ENCODE measurements around the gene NRARP. TPM values are rescaled to one million over a fixed set of nuclear protein-coding genes. Genes with fewer than 3 reads are reported as not detected.
A peak's percentile ranks its signal among the peaks of the same experiment; 100 is the strongest.

The NRARP gene
- polyA plus RNA-seq, 1 donor = 5.1 TPM

- no peak for DNase-seq
These were observed 23.9 kb downstream of the NRARP start for GRCh38 chr9:137278061-137278701.

GRCh38 chr9:137277329-137278041 lies 24.6 kb downstream of the NRARP start, which contains the start of gene TOR4A:
Gene TOR4A, plus strand, starts transcription at chr9:137277726. Its CDS starts 964 bp downstream, at chr9:137278690.
- DNase-seq = no peak

GRCh38 chr9:137276473-137277328 lies 25.4 kb downstream of the NRARP start:
- peak; percentile 80 for DNase-seq

DNA sequence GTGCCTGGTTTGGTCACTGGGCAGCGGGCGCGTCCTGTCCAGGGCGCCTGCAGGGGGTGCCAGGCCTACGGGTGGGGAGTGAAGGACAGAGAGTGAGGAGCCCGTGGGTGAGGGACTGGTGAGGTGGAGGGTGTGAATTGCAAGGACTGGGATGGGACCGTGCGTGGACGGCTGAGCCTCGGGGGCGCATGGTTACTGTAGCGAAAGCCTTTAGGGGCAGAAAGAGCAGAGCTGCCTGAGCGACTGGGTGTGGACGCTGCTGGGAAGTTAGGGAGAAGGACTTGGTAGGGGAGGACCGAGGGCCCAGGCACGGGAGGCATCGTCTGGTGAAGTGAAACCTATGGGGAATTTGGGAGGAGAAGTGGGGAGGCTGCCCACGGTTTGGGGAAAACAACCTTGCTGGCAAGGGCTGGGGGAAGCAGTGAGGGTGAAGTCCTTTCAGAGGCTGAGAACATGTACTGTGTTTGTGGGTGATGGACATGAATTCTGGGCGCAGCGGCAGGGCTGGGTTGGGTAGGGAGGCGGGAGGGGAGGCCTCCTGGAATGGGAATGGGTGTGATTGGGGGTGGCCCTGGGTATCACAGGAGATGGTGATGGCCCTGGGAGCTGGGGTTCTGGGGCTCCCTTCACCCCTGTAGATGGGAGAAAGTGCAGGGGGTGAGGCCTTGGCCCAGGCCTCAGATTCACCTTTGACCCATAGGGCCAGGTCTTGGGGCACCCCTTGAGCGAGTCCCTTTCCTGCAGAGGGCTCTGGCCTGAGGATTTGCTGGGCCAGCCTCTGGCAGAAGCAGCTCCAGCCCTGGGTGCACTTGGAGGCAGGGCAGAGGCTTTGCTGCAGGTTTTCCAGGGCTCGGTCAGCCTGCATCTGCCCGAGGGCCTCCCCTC lies 26.2 kb downstream of the NRARP start:
- DNase-seq = no peak

- DNase-seq = no peak
These were observed 26.9 kb downstream of the NRARP start for GRCh38 chr9:137275203-137275587.

- DNase-seq = no peak
These were observed 28.3 kb downstream of the NRARP start for GRCh38 chr9:137273611-137274320.

DNA sequence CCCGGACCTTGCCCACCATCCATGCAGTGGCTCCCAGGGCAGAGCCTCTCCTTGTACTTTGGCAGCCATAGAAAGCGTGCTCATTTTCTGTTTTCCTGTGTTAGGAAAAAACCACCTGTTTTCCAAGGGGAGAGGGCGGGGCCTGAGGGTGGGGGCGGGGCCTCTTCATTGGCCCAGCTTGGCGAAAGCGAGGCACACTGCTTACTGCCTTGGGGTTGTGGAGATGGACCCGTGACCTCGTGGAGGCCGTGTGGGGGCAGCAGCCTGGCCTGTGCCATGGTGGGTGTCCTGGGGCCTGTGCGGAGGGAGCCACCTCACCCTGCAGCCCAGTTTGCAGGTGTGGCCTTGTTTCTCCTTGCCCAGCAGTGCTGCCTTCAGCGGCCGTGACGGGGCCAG lies 29.0 kb downstream of the NRARP start:
- DNase-seq = no peak

- DNase-seq = no peak
These were observed 29.6 kb downstream of the NRARP start for GRCh38 chr9:137272241-137273094.

DNA sequence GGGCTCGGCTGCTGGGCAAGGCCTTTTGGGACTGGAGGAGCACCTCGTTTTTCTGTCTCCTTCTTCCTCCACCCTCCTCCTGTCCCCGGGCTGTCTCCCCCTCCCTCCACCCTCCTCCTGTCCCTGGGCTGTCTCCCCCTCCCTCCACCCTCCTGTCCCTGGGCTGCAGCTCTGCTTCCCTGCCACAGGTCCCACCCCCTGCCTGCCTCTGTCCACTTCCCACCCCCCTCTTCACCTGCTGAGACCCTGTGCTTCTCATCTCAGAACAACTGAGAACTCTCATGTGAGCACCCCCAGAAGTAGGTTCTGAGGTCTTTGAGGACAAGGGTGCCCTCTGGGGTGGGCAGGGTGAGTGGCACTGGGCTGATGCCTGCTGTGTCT lies 30.4 kb downstream of the NRARP start:
- DNase-seq = no peak

DNA sequence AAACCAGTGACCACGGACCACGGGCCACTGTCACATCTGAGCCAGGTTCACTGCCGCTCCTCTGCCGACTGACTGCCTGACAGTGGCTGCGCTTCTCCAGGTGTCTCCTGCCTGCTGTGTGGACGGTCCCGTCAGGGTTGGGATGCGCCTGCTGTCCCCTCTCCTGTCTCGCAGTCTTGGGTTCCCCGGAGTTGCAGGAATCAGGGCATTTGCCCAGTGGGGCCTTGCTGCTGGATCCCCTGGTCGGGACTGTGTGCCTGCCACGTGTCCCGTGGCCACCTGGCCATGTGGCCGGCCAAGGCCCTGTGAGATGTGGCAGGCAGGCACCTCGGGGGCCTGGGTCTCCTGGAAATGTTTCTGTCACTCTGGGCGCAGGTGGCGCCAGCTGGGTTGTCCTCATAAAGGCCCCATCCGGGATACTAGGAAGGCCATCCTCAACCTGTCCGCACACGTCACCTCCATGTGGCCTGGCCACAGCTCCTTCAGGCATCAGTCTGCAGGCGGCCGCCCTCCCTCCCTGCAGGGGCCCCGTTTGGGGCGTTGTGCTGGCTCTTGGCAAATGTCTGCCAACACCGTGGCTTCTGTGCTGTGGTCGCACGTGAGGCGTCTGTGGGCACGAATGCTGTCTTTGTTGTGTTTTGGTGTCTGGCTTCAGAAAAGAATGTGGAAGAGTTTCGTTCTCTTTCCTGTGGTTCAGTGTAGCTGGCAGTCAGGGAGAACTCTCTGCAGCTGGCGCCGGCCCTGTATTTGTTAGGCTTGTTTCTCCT lies 31.0 kb downstream of the NRARP start:
- DNase-seq = no peak

- DNase-seq = no peak
These were observed 32.8 kb downstream of the NRARP start for GRCh38 chr9:137269231-137269772.

DNA sequence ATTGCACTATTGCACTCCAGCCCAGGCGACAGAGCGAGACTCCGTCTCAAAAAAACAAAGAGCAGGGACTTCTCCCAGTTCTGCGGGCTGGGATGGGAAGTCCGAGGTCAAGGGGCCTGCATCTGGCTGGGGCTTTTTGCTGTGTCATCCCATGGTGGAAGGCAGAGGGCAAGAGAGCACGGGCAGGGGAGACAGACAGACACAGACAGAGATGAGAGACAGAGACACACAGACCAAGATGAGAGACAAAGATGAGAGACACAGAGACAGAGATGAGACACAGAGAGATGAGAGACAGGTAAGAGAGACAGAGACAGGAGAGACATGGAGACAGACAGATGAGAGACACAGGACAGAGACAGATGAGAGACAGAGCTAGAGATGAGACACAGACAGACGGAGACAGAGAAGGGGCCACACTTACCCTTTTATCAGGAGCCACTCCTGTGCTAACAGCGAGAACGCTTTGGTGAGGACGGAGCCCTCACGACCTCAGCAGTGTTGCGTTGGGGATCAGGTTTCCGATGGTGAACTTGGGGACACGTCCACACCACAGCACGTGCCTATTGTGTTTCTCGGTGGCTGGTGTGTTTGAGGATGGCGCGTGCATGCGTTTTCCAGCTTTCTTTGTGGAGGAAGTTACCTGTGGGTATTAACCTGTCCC lies 33.4 kb downstream of the NRARP start:
- no peak for DNase-seq

- DNase-seq = no peak
These were observed 34.1 kb downstream of the NRARP start for GRCh38 chr9:137267933-137268355.

DNA sequence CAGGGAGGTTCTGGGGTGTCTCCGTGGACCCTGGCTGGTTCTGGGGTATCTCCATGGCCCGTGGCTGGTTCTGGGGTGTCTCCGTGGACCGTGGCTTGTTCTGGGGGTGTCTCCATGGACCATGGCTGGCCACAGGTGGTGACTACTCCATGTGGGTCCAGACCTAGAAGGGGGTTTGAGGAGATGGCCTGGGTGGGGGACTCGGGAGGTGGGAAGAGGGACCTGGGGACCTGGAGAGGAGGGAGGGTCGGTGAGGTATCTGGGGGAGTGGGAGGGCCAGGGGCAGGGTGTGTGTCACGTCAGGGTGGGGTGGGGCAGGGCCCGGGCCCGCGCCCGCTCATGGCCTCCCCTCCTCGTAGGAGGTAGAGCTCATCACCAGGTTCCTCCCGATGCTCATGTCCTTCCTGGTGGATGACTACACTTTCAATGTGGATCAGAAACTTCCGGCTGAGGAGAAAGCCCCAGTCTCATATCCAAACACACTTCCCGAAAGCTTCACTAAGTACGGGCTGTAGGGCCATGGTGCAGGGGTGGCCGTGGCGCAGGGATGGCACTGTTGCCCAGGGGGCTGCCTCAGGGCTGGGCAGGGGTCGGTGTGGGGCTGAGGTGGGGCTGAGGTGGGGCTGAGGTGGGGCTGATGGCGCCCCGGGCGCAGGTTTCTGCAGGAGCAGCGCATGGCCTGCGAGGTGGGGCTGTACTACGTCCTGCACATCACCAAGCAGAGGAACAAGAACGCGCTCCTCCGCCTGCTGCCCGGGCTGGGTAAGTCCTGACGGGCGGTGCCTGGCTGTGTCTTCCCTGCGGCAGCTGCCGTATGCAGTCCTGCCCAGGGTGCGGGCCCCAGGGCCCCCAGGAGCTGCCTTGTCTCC lies 35.3 kb downstream of the NRARP start:
- no peak for DNase-seq

- DNase-seq = no peak
These were observed 35.9 kb downstream of the NRARP start for GRCh38 chr9:137266162-137266527.

- no peak for DNase-seq
These were observed 36.4 kb downstream of the NRARP start for GRCh38 chr9:137265496-137266161.

DNA sequence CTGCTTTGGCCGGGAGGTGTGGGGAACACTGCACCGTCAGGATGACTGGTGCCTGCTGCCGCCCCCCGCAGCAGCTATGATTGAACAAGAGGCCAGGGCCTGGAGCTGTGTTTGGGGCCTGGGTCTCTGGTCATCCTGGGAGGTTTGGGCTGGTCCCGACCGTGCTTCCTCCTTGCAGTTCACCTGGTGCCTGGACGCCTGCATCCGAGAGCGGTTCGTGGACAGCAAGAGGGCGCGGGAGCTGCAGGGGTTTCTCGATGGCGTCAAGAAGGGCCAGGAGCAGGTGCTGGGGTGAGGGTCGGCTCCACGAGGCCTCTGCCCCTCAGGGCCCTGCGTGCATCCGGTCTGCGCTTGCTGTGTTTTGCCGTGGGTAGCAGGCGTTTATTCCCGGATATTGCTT lies 38.0 kb downstream of the NRARP start:
- DNase-seq = no peak

Data from left kidney (tissue), 2 donors.